A549 (cell line): Measurements from ENCODE around the gene RNU1-3.
"Not testable (repeated sequence)": the region's sequence is repeated elsewhere in the genome, so short reads cannot be mapped to it uniquely, and the experiment has no call there.

Source experiments
- CBX2 ChIP-seq: fragments of 200-600 bp; sonication (generic); IDR thresholded peaks from 2 replicates; pipeline ENCODE4 v1.6.1; 2016; ENCODE audit warnings: low read depth, mild to moderate bottlenecking, borderline replicate concordance
- CTCF ChIP-seq: fragments of >200 bp; sonication (Bioruptor Twin); formaldehyde crosslinking; IDR thresholded peaks from 3 replicates; pipeline ENCODE4 v1.5.1; 2016
- EP300 ChIP-seq, 2 experiments: fragments of >200 bp; sonication (Bioruptor Twin); formaldehyde crosslinking; IDR thresholded peaks; 2 replicates in 1 of 2; 3 replicates in 1 of 2; pipeline ENCODE4 v1.6.1; 2016 to 2017
- HDAC2 ChIP-seq: fragments of 200-600 bp; sonication (generic); IDR thresholded peaks from 2 replicates; pipeline ENCODE4 v1.6.1; 2016
- HMGXB4 ChIP-seq: fragments of 250-450 bp; sonication (Bioruptor Pico); IDR thresholded peaks from 2 replicates; pipeline ENCODE4 v1.5.0; 2021; ENCODE audit warnings: mild to moderate bottlenecking, moderate library complexity, borderline replicate concordance
- NR3C1 ChIP-seq: fragments of >200 bp; sonication (Bioruptor Twin); formaldehyde crosslinking; IDR thresholded peaks from 3 replicates; pipeline ENCODE4 v1.6.1; 2017
- SMC3 ChIP-seq: fragments of >200 bp; sonication (Bioruptor Twin); formaldehyde crosslinking; IDR thresholded peaks from 3 replicates; pipeline ENCODE4 v1.6.1; 2018; ENCODE audit warnings: inconsistent platforms
- USF2 ChIP-seq: fragments of 450-650 bp; IDR thresholded peaks from 2 replicates; pipeline ENCODE4 v1.6.1; 2014; ENCODE audit warnings: antibody characterized with exemption

GRCh38 chr1:16644482-16645270 lies 22.1 kb downstream of the RNU1-3 start:
- TF ChIP-seq USF2; HMGXB4 (CRISPR knock-in tag); CBX2; EP300 (IDR thresholded peaks at IDR 0.05); NR3C1: not testable (repeated sequence)
- TF ChIP-seq HDAC2 (peak; percentile 41; the same call in 1 of the 2 replicates), SMC3 (peak; percentile 60; the same call in 2 of the 3 replicates), CTCF (peak; percentile 68)
